Measurements from ENCODE around the gene IGFBP1.

Gene IGFBP1

DNA sequence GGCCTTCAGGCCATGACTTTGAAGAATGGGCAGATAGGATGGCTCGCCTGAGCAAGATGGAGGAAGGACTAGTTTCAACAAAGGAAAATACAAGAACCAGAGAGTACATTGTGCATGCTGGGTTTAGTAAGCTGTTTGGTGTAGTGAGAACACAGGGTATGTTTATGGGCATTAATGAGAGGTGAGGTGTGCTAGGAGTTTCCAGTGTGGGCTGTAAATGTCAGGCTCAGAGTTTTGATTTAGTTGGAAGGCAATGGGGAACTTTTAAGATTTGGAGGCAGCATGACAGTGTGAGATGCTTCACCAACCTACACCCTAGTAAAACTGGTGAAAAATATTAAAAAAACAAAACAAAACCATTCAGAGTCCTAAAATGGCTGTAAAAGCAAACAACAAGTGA lies 13.3 kb downstream of the IGFBP1 start:
- DNase-seq (ENCODE audit: low read depth in 1 of 2, low spot score in 1 of 2), result no peak

- DNase-seq (ENCODE audit: low read depth in 1 of 2, low spot score in 1 of 2), result no peak
Measured at GRCh38 chr7:45902820-45903219, 14.5 kb downstream of the IGFBP1 start.

- DNase-seq (ENCODE audit: low read depth in 1 of 2, low spot score in 1 of 2), result no peak
Measured at GRCh38 chr7:45909561-45909960, 21.3 kb downstream of the IGFBP1 start.

- DNase-seq (ENCODE audit: low read depth in 1 of 2, low spot score in 1 of 2), result no peak
Measured at GRCh38 chr7:45910855-45911254, 22.6 kb downstream of the IGFBP1 start.

DNA sequence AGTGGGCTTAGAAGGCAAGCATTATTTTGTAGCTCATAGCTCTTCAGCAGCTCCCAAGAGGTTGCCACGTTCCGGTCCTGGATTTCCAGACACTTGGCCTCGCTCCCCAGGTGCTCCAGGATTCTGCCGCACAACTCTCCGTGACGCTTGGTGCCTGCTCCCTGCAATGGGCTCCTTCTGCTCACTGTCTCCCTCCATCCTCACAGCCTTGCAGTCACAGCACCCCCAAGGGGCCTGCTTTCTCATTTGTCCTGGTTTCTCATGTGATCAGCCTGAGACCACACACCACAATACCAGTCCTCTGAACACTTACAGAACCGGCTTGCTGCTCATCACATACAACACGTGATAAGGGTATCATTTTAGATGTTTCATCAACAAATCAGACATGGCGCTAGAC lies 23.0 kb downstream of the IGFBP1 start:
- no peak for DNase-seq (ENCODE audit: low read depth in 1 of 2, low spot score in 1 of 2)

- DNase-seq (ENCODE audit: low read depth in 1 of 2, low spot score in 1 of 2), result no peak
Measured at GRCh38 chr7:45912972-45913371, 24.7 kb downstream of the IGFBP1 start.

GRCh38 chr7:45914911-45915310 lies 26.6 kb downstream of the IGFBP1 start:
- DNase-seq (ENCODE audit: low read depth in 1 of 2, low spot score in 1 of 2), result no peak

DNA sequence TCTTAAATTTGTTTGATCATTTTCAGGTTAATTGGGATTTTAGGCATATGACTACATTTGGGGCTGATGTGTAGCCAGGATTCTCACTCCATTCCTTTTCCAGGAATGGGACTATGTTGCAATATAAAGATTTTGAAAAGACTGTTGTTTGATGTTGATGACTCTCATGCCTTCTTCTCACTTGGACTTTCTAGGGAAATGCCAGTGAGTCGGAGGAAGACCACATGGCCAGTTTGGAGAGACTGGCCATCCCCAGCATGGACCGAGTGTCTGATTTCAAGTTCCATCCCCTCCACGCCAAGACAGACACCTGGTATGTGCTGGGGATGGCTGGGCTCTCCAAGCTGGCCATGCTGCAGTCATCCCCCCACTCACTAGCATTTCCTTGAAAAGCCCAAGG lies 27.3 kb downstream of the IGFBP1 start:
- DNase-seq (ENCODE audit: low read depth in 1 of 2, low spot score in 1 of 2), result no peak

- DNase-seq (ENCODE audit: low read depth in 1 of 2, low spot score in 1 of 2), result no peak
Measured at GRCh38 chr7:45917064-45917463, 28.8 kb downstream of the IGFBP1 start.

GRCh38 chr7:45917658-45918057 lies 29.4 kb downstream of the IGFBP1 start:
- peak; percentile 58 to 63 for DNase-seq (ENCODE audit: low read depth in 1 of 2, low spot score in 1 of 2)

DNA sequence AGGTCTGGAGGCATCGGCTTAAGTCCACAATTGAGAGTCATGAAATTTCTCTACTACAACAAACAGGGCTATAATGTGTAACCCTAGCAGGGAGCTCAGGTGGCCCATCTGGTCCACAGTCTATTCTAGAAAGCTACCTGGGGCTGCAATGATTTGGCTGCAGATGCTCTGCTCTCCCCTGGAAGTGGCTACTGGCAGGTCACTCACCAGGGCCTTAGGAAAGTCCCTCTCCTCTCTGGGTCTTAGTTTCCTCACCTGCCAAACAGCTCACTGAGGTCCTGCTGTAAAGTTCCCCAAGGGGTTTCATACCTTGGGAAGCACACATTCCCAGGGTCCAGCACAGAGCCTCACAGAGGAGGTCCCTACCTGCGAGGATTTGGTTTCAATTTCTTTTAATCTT lies 30.3 kb downstream of the IGFBP1 start:
- no peak for DNase-seq (ENCODE audit: low read depth in 1 of 2, low spot score in 1 of 2)

- DNase-seq (ENCODE audit: low read depth in 1 of 2, low spot score in 1 of 2), result no peak
Measured at GRCh38 chr7:45919231-45919784, 31.0 kb downstream of the IGFBP1 start.

DNA sequence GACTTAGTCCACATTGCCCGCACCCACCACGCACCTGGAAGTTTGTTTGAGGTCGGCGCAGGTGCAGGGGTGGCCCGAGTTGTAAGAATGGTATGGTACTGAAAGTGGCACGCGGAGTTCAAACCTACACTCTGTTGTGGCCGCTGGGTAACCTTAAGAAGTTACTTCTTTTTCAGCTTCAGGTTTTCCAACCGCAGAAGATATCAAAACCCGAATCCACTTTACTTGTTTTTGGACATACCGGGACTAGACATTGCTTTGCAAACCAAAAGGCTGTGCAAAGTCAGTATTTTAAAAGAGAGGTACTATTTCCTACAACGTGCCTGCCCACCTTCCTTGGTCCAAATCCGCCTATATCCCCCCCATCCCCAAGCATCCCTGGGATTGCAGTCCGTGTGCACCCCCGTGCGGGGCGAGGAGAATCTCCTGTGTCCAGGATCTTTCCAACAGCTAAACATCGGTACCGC lies 31.7 kb downstream of the IGFBP1 start:
- DNase-seq (ENCODE audit: low read depth in 1 of 2, low spot score in 1 of 2), result no peak

DNA sequence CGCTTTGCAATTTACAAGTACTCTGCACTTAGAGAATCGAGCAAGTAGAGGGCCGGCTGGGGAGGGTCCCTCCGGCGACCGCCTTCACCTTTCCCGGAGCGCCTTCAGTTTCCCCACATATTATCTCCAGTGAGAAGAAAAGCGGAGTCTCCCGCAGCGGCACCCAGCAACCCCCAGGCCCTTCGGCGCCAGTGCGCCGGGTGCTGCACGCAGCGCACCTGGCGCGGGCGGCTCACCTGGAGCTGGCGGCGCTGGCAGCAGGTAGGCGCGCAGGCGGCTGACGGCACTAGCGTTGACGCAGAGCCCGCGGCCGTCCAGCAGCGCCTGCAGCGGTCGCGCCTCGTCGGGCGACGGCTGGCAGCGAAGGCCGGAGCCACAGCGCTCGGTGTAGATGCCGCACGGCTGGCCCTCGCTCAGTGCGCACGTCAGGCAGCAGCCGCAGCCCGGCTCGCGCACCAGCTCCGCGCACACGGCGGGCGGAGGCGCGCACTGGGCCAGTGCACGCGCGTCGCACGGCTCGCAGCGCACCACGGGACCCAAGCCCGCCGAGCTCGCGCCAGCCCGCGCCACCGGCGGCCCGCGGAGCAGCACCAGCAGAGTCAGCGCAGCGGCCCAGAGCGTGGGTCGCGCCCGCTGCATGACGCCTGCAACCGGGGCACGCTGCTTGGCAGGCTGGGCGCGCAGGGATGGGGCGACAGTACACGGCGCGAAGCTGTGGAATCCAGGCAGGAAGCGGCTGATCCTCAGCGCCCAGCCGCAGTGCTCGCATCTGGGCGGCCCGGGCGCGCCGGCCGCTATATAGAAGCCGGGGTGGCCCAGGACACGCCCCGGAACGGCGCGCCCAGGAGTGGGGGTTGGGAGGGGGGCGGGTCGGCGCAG lies 32.5 kb downstream of the IGFBP1 start, which contains the start of gene IGFBP3:
IGFBP3 (minus strand) TSS at position 771 of the 879 bp plus-strand sequence; CDS start at position 639, 132 bp downstream.
- DNase-seq (ENCODE audit: low read depth in 1 of 2, low spot score in 1 of 2), result peak in 1 of 2 donors; percentile 19

DNA sequence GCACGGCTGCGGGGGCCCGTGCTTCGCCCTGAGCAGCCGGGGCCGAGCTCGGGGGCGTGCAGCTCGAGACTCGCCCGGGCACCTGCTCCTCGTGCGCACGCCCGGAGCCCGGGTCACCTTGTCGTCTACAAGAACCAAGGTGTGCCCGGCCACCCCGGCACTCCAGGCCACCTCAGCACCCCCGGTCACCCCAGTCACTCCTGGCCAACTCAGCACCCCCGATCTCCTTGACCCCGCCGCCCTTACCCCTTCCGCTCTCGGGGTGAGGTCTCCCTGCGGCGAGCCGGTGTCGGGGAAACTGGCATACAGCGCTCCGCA lies 33.1 kb downstream of the IGFBP1 start:
- no peak for DNase-seq (ENCODE audit: low read depth in 1 of 2, low spot score in 1 of 2)

DNA sequence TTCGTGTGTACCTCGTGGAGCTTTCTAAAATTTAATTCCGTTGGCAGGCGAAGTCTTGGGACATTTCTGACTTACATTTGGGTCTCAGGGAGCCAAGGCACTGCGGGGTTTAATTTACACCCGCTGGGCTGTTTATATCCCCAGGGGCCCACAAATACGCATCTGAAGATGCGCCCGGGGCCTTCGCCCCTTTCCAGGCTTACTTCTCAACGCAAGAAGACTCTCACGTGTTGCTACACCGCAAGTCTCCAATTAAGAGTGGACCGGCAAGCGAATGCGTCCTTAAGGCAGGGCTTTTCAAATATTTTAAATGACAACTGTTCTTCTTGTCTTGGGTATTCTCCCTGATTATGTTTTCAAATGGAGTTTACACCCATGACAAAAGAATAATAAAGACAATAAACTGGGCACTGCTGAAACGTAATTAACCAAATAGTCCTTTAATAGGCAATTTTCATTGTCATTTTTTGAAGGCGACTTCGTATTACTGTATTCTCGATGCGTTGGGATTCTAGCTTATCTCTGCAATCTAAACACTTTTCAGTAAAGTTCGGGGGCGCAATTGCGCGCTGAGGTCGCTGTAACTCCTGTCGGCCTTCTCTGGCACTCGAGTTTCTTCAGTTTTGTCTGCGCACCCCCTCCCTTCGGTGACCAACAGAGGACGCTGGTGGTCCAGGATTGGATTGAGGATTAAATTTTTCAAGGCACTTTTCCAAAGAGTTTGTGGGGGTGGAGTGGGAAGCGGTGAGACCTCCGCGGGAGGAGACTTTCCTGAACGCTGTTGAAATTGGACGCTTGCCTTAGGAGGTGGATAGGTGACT lies 33.6 kb downstream of the IGFBP1 start:
- no peak for DNase-seq (ENCODE audit: low read depth in 1 of 2, low spot score in 1 of 2)

DNA sequence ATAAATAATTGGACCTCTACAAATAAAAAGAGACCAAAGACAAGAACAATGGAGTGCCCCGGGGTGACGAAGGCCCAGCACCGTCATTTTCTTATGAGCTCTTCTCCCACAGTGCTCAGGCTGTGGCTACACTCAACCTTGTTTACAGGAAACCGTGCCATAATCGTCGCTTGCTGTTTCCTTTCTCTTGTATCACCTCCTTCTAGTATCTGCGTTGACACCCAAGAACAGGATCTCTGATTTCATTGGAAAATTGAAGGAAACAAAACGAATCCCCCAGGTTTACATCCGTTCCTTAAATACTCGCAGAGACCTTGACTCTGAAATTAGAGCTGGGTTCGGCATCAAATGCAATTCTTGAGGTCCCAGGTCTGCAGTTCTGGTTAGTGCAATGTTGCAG lies 34.5 kb downstream of the IGFBP1 start:
- no peak for DNase-seq (ENCODE audit: low read depth in 1 of 2, low spot score in 1 of 2)

DNA sequence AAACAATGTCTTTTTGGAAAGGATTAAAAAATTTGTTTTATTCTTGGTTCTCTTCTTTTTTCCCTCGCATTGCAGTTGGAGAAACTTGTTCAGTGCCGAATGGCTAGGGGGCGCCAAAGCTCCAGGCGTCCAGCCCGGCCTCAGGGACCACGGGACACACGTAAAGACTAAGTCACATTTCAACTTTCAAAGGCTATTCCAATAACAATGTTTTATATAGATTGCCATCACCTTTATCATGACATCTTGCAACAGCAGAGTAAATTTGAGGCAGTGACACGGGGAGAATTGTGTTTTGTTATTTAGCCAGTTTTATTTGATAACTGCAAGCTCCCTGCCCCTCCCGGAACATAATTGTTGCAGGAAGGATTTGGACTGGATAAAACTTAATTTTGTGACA lies 35.0 kb downstream of the IGFBP1 start:
- peak in 1 of 2 donors; percentile 25 for DNase-seq (ENCODE audit: low read depth in 1 of 2, low spot score in 1 of 2)

- DNase-seq (ENCODE audit: low read depth in 1 of 2, low spot score in 1 of 2), result no peak
Measured at GRCh38 chr7:45923818-45924217, 35.5 kb downstream of the IGFBP1 start.

GRCh38 chr7:45924283-45924682 lies 36.0 kb downstream of the IGFBP1 start:
- DNase-seq (ENCODE audit: low read depth in 1 of 2, low spot score in 1 of 2), result no peak

DNA sequence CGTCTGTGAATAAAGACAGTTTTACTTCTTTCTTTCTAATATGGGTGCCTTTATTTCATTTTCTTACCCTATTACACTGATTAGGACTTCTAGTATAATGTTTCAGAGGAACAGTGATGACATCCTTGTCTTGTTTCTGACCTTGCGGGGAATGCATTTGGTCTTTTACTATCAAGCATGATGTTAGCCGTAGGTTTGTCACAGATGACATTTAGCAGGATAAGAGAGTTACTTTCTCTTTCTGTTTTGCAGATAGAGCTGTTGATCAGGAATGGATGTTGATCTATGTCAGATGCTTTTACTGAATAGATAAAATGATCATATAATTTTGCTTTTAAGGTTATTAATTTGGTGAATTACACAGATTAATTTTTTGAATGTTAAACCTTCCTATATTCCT lies 39.4 kb downstream of the IGFBP1 start:
- no peak for DNase-seq (ENCODE audit: low read depth in 1 of 2, low spot score in 1 of 2)

DNA sequence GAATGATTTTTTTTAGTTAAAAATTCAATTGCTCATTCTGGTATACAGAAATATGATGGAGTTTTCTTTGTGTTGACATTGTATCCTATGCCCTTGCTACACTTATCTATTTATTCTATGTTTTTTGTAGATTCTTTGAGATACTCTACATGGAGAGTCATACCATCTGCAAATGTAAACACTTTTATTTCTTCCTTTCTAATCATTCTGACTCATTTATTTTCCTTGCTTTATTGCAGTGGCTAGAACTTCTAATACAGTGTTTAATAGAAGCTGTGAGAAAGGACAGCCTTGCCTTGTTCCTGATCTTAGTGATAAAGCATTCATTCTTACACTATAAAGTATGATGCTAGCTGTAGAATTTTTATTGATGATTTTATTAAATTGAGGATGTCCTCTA lies 42.7 kb downstream of the IGFBP1 start:
- DNase-seq (ENCODE audit: low read depth in 1 of 2, low spot score in 1 of 2), result no peak

All from activated T-helper 1 cell treated with anti-CD3 and anti-CD28 coated beads, Interleukin-2, amount 50 U/mL, for 16 hours (primary cell).